Measurements from ENCODE around the gene STPG4.

DNA sequence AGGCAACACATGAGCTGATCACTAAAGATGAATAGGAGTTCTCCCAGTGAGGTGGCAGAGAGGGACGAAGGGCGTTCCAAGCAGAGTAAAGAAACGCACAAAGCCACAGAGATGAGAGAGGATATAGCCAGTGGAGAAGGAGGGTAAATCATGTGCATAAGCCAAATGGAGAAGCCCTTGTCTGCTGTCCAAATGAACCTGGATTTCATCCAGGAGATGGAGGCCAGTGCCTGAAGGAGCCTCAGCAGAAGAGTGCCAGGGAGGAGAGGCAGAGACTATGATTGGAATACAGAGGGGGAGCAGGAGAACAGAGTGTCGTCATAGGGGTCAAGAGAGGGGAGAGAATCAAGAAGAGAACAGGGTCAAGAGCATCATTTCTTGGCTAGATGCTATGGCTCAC is 48.9 kb upstream of the STPG4 start:
- TF ChIP-seq, protein P1, sequence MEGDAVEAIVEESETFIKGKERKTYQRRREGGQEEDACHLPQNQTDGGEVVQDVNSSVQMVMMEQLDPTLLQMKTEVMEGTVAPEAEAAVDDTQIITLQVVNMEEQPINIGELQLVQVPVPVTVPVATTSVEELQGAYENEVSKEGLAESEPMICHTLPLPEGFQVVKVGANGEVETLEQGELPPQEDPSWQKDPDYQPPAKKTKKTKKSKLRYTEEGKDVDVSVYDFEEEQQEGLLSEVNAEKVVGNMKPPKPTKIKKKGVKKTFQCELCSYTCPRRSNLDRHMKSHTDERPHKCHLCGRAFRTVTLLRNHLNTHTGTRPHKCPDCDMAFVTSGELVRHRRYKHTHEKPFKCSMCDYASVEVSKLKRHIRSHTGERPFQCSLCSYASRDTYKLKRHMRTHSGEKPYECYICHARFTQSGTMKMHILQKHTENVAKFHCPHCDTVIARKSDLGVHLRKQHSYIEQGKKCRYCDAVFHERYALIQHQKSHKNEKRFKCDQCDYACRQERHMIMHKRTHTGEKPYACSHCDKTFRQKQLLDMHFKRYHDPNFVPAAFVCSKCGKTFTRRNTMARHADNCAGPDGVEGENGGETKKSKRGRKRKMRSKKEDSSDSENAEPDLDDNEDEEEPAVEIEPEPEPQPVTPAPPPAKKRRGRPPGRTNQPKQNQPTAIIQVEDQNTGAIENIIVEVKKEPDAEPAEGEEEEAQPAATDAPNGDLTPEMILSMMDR (IDR thresholded peaks at IDR 0.05) = no peak
- no peak for TF ChIP-seq POLR2A (IDR thresholded peaks at IDR 0.05)

Measured in sigmoid colon (tissue), 3 donors.